H1 (cell line): ENCODE data around the gene DAO.

ENCODE experiments used
- GABPA ChIP-seq: IDR thresholded peaks from 2 replicates; pipeline ENCODE4 v1.6.1; 2011; ENCODE audit warnings: mild to moderate bottlenecking, low read length, moderate library complexity, borderline replicate concordance; ENCODE audit not compliant: insufficient read depth
- TF ChIP-seq, protein P1 (sequence below), 3 experiments: IDR thresholded peaks; 1 replicate in 2 of 3; 2 replicates in 1 of 3; pipeline versions ENCODE4 v1.5.1 to v1.6.1; 2011; ENCODE audit warnings: low read length in 3 of 3, mild to moderate bottlenecking in 3 of 3, inconsistent platforms in 2 of 3, low read depth in 1 of 3, moderate library complexity in 1 of 3; ENCODE audit not compliant: insufficient read depth in 1 of 3; ENCODE audit errors: control extremely low read depth in 1 of 3

GRCh38 chr12:108858311-108859074, 21.4 kb upstream of the DAO start:
- no peak for TF ChIP-seq GABPA
- TF ChIP-seq, protein P1, sequence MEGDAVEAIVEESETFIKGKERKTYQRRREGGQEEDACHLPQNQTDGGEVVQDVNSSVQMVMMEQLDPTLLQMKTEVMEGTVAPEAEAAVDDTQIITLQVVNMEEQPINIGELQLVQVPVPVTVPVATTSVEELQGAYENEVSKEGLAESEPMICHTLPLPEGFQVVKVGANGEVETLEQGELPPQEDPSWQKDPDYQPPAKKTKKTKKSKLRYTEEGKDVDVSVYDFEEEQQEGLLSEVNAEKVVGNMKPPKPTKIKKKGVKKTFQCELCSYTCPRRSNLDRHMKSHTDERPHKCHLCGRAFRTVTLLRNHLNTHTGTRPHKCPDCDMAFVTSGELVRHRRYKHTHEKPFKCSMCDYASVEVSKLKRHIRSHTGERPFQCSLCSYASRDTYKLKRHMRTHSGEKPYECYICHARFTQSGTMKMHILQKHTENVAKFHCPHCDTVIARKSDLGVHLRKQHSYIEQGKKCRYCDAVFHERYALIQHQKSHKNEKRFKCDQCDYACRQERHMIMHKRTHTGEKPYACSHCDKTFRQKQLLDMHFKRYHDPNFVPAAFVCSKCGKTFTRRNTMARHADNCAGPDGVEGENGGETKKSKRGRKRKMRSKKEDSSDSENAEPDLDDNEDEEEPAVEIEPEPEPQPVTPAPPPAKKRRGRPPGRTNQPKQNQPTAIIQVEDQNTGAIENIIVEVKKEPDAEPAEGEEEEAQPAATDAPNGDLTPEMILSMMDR (IDR thresholded peaks at IDR 0.05; ENCODE audit: control extremely low read depth in 1 of 3, insufficient read depth in 1 of 3, low read depth in 1 of 3, low read length in 3 of 3): no peak
